Lower leg skin (tissue), 3 donors: ENCODE results near the gene FBXW10.
"Not testable (repeated sequence)": the region's sequence is repeated elsewhere in the genome, so short reads cannot be mapped to it uniquely, and the experiment has no call there.

Experiments used
- POLR2A ChIP-seq, 2 donors: fragments of 450-650 bp; IDR thresholded peaks; one replicate each; pipeline ENCODE4 v1.6.1; 2016 to 2017; ENCODE audit warnings: antibody characterized with exemption in 2 of 2, mild to moderate bottlenecking in 1 of 2, moderate library complexity in 1 of 2
- TF ChIP-seq, protein P1 (sequence below), 3 donors: fragments of 450-650 bp; IDR thresholded peaks; one replicate each; pipeline ENCODE4 v1.5.1; 2016; ENCODE audit warnings: antibody characterized with exemption in 3 of 3, mild to moderate bottlenecking in 3 of 3, moderate library complexity in 2 of 3

DNA sequence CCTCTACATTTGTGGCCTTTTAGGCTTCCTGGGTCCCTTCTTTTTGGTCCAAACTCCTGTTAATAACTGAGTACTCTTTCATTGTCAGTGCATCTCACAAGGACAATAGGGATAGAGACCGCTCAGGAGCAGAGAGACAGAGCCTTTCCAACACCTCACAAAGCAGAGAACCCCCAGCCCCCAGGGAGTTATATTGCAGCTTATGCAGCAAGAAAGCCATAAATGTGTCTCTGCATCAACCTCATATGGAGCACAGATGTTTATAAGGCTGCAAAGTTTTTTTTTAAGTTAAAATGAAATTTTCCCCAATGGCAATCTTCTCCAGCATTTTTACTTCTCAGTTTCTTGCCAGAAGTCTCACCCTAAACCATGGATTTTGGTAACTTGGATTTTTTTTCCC, 6.4 kb downstream of the FBXW10 start:
- TF ChIP-seq, protein P1, sequence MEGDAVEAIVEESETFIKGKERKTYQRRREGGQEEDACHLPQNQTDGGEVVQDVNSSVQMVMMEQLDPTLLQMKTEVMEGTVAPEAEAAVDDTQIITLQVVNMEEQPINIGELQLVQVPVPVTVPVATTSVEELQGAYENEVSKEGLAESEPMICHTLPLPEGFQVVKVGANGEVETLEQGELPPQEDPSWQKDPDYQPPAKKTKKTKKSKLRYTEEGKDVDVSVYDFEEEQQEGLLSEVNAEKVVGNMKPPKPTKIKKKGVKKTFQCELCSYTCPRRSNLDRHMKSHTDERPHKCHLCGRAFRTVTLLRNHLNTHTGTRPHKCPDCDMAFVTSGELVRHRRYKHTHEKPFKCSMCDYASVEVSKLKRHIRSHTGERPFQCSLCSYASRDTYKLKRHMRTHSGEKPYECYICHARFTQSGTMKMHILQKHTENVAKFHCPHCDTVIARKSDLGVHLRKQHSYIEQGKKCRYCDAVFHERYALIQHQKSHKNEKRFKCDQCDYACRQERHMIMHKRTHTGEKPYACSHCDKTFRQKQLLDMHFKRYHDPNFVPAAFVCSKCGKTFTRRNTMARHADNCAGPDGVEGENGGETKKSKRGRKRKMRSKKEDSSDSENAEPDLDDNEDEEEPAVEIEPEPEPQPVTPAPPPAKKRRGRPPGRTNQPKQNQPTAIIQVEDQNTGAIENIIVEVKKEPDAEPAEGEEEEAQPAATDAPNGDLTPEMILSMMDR (IDR thresholded peaks at IDR 0.05) = not testable (repeated sequence)
- not testable (repeated sequence) for TF ChIP-seq POLR2A (IDR thresholded peaks at IDR 0.05)
